SKM-1 (cell line): Measurements from ENCODE around the gene TPPP3.

ENCODE experiments used
- DNase-seq: peaks from one replicate; lab custom pipeline; 2025; ENCODE audit not compliant: unreplicated experiment; lab: John Stamatoyannopoulos, UW

Gene TPPP3

GRCh38 chr16:67393111-67393787 lies at the start of gene TPPP3:
Gene TPPP3, minus strand, starts transcription at chr16:67393498. Its CDS starts 2,387 bp downstream, at chr16:67391111.
- DNase-seq, result no peak

DNA sequence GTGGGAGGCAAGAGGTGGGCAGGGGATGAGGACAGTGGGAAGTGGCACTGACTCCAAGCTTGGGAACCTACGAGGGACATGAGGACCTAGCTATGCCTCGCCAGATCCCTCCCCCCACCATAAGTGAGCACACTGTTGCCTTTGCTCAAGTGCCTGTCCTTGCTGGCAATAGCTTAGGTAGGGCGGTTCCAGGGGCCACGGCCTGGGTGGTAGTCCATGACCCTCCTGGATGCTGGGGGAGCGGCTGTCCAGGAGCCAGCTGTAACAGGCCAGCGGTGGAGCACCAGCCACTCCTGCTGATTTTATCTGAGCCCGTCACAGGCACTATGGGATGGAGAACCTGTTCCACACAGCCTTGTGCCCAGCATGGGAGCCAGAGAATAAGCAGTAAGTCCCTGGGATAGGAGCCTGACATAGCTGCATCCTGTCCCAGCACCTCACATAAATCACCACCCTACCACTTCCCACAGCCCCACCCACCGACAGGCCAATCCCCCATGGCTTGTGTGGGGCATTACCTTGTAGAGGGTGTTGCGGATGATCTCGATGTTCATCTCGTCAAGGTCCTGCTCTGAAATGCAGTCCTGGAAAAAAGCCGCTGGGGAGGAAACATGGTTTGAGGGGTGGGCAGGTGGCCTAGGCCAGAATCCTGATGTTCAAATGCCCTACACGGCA lies 49.4 kb upstream of the TPPP3 start:
- no peak for DNase-seq

- no peak for DNase-seq
Measured at GRCh38 chr16:67441907-67442306, 48.6 kb upstream of the TPPP3 start.

- DNase-seq, result no peak
Measured at GRCh38 chr16:67441271-67441753, 48.0 kb upstream of the TPPP3 start.

GRCh38 chr16:67438824-67439393 lies 45.6 kb upstream of the TPPP3 start:
- no peak for DNase-seq

GRCh38 chr16:67438098-67438791 lies 44.9 kb upstream of the TPPP3 start:
- DNase-seq, result no peak

GRCh38 chr16:67437513-67437912 lies 44.2 kb upstream of the TPPP3 start:
- DNase-seq, result no peak

DNA sequence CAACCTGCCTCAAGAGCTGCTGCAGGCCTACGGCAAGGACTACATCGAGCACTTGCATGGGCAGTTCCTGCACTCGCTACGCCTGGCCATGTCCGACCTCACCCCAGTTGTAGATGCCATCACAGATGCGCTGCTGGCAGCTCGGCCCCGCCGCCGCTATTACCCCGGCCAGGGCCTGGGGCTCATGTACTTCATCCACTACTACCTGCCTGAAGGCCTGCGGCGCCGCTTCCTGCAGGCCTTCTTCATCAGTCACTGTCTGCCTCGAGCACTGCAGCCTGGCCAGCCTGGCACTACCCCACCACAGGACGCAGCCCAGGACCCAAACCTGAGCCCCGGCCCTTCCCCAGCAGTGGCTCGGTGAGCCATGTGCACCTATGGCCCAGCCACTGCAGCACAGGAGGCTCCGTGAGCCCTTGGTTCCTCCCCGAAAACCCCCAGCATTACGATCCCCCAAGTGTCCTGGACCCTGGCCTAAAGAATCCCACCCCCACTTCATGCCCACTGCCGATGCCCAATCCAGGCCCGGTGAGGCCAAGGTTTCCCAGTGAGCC lies 43.4 kb upstream of the TPPP3 start:
- no peak for DNase-seq

DNA sequence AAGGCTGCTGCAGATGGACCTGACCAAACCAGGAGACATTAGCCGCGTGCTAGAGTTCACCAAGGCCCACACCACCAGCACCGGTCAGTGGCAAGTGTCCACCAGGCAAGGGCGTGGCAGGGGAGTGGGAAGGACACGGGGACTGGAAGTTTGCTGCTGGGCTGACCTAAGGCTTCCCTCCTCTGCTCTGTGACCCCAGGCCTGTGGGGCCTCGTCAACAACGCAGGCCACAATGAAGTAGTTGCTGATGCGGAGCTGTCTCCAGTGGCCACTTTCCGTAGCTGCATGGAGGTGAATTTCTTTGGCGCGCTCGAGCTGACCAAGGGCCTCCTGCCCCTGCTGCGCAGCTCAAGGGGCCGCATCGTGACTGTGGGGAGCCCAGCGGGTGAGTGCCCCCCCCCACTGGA lies 42.5 kb upstream of the TPPP3 start:
- DNase-seq, result no peak

DNA sequence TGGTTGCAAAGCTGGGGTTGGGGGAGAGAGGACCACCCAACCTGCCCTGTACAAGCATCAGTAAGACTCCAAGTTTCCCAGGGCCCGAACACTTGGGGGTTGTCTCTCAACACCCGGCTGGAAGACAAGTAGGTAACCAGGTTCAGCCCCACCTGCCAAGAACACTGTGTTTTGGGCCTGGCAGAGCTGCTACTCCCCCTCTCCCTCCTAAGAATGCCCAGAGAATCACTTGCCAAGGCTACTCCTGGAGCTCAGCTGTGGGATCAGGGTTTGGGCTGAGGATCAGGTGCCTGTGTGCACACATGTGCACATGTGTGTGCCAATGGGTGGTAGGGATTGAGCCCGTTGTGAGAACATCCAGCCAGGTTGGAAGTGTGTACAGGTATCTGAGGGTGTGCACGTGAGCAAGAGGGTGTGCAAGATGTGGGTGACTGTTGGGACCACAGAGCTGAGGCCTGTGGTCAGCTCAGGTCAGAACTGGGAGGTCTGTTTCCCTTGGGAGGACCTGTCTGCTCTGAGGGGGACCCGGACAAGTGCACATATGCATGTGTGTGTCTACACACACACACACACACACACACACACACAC lies 39.9 kb upstream of the TPPP3 start:
- no peak for DNase-seq

- no peak for DNase-seq
Measured at GRCh38 chr16:67432506-67432890, 39.2 kb upstream of the TPPP3 start.

DNA sequence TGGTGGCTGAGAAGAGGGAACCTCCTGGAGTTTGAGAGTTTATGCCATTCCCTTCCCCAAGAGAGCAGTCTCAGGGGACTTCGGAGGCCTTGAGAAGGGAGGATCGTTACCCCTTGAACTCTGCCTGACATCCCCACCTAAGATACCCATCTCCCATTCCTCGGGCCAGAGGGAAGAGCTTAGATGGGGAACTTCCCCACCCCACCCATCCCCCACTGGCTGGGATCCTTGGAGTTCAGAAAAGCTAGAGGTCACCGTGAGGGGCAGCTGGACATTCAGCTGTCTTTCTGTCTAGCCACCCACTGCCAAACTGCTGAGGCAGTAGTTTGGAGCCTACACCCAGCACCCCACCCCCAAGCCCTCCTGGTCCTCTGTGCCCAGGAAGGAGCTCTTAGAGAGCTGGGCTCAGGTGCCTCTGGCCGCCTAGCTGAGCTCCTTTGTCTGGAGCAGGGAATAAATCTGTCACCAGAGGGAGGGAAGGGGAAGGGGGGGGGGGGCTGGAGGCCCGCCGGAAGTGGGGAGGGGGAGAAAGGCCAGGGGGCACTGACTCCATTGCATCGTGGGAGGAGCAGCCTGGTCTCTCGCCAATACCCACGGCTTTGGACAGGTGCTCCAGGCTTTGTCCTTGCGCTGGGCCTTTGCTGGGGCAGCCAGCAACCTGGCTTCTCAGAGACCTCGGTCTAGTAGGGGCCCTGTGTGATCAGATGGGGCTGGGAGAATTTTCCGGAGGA lies 38.6 kb upstream of the TPPP3 start:
- no peak for DNase-seq

- DNase-seq, result no peak
Measured at GRCh38 chr16:67430977-67431774, 37.9 kb upstream of the TPPP3 start, which contains the start of gene HSD11B2. Gene HSD11B2, plus strand, starts transcription at chr16:67431121. Its CDS starts 128 bp downstream, at chr16:67431249.

- no peak for DNase-seq
Measured at GRCh38 chr16:67430504-67430976, 37.2 kb upstream of the TPPP3 start.

GRCh38 chr16:67429799-67430503 lies 36.7 kb upstream of the TPPP3 start:
- DNase-seq, result no peak

- no peak for DNase-seq
Measured at GRCh38 chr16:67429053-67429798, 35.9 kb upstream of the TPPP3 start.

DNA sequence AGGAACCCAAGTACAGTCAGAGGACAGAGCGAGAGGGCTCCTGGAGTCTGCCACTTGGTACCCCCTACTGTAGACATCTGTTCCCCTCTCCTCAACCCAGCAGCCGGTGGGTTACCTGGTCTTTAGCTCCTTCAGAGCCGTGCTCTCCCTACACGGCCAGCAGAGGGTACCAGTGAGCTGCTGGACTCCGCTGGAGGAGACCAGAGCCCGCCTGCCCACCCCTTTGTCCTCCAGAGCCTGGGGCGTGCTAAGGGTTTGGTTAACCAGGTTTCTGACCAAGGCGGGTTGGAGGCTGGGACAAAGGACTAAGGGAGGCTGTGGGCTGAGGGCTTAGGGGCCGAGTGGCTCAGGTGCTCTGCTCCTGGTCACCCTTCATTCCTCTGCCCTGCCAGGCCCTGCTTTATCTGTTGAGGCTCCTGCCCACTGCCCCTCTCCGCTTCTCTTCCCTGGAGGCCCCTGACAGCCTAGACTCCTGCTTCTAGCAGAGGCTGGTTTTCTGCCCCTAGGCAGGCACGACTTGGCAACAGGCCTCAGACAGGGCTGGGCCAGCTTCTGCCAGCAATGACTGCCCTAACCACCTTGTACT lies 34.9 kb upstream of the TPPP3 start:
- no peak for DNase-seq

GRCh38 chr16:67426950-67427349 lies 33.7 kb upstream of the TPPP3 start:
- DNase-seq, result no peak
